ENCODE results near the gene ACY1.
A peak's percentile ranks its signal among the peaks of the same experiment; 100 is the strongest.
"Not testable (repeated sequence)": the region's sequence is repeated elsewhere in the genome, so short reads cannot be mapped to it uniquely, and the experiment has no call there.

ACY1 gene

DNA sequence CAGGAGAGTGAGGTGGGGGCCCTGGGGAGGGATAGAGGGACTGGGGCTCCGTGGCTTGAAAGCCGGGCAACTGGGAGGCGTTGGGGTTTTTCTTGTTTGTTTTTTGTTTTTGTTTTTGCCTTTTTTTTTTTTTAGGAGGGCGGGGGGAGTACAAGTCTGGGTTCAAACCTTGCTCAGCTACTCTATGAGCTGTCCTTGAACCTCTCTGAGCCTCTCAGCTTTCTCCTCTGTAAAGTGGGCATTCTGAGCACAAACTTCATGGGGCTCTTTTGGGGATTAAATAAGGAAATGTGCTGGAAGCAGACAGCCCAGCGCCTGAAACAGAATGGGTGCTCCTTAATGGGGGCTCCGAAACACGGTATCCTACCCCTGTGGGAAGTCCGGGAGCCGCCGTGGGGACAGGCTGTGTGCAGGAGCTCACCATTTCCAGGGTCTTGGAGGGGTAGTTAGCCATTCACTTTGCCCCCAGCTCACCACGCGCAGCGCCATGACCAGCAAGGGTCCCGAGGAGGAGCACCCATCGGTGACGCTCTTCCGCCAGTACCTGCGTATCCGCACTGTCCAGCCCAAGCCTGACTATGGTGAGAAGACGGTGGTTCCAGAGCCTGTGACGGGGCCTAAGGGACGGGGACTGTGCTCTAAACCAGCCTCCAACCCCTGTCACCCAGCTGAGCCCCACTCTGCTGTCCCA lies 388 bp downstream of the ACY1 start:
- peak; percentile 23 for DNase-seq (ENCODE audit: low spot score)

DNA sequence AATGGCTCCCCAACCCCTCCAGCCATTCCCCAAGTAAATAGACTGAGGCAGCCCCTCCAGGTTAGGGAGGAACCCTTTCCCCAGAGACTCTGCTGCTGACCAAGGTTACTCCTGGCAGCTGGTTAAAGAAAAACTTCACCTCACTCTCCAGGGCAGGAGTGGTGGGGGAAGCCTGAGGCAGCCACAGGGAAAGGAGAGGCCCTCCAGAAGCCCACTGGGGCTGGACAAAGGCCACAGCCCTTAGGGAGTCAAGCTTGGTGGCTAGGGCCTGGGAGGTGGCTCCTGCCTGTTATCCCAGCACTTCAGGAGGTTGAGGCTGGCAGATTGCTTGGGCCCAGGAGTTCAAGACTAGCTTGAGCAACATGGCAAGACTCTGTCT lies 923 bp downstream of the ACY1 start:
- DNase-seq (ENCODE audit: low spot score): no peak

DNA sequence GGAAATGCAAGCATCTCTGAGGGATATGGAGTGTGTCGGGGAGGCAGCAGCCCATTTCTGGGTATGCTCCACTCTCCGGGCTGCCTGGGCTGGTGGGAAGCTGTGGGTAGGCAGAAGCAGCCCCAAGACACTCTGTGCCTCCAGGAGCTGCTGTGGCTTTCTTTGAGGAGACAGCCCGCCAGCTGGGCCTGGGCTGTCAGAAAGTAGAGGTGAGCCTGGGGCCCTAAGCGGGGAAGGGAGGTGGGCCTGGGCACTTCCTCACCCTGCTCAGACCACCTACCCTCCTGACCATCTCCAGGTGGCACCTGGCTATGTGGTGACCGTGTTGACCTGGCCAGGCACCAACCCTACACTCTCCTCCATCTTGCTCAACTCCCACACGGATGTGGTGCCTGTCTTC lies 1.7 kb downstream of the ACY1 start:
- no peak for DNase-seq (ENCODE audit: low spot score)

GRCh38 chr3:51986010-51986947 lies 2.9 kb downstream of the ACY1 start:
- DNase-seq (ENCODE audit: low spot score): no peak

DNA sequence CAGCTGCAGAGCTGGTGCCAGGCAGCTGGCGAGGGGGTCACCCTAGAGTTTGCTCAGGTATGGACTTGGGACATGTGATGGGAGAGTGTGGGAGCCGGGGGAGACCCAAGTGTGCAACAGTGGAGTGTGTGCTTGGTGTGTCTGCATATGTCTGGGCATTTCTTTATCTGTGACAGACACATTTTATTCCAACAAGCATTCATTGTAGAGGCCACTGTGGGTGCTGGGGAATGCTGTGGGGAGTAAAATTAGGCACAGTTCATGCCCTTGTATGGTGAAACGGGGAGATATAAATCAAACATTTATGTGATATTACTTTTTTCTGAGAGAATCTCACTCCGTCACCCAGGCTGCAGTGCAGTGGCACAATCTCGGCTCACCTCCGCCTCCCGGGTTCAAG lies 4.2 kb downstream of the ACY1 start:
- DNase-seq (ENCODE audit: low spot score): no peak

DNA sequence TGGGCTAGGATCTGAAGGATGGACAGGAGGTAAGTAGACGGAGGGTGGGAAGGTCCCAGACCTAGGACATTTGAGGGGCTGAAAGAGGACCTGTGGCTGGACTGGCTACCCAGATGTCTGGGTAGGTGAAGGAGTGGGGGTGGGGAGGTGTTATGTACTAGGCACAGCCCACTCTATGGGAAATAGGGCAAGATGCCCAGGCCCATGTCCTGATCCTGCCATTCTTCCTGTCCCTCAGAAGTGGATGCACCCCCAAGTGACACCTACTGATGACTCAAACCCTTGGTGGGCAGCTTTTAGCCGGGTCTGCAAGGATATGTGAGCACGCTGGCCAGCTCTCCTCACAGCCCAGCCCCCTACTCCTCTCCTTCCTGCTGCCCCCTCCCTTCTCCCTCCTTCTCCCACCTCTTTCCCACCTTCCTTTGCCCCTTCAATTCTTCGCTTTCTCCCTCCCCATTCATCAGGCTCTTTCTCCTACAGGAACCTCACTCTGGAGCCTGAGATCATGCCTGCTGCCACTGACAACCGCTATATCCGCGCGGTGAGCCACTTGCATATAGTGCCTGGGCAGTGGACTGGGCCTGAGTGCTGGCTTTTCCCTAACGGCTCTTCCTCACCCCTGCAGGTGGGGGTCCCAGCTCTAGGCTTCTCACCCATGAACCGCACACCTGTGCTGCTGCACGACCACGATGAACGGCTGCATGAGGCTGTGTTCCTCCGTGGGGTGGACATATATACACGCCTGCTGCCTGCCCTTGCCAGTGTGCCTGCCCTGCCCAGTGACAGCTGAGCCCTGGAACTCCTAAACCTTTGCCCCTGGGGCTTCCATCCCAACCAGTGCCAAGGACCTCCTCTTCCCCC lies 5.2 kb downstream of the ACY1 start:
- no peak for DNase-seq (ENCODE audit: low spot score)

GRCh38 chr3:51990501-51990971 lies 7.2 kb downstream of the ACY1 start:
- not testable (repeated sequence) for DNase-seq (ENCODE audit: low spot score)

DNA sequence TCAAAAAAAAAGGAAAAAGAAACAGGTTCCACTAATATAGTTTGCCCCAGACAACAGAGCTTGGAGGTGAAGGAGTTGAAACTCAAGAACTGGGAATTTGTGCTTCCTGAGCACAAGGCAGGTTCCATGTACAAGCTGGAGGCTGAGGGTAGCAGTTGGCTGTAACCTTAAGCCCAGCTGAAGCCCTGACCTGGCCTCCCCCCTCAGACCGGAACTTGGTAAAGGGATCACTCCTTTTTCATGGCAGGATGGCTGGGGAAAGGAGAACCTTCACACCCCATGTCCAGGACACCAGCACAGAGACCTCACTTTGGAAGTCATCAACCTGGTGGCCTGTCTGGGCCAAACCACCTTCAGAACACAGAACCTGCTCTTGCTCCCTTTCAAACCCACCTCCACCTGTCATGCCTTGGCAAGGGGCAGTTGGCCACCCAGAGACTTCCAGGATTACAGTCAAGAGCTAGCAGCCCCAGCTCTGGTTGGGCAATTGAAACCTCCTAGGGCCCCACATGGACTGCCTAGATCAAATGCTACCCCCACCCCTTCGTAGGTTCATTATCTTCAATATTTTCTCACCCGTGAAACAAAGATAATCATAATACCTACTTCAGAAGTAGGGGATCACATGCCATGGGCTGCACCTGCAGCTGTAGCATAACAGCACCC lies 8.8 kb downstream of the ACY1 start:
- DNase-seq (ENCODE audit: low spot score): no peak

GRCh38 chr3:51993657-51994056 lies 10.3 kb downstream of the ACY1 start:
- DNase-seq (ENCODE audit: low spot score): not testable (repeated sequence)

DNA sequence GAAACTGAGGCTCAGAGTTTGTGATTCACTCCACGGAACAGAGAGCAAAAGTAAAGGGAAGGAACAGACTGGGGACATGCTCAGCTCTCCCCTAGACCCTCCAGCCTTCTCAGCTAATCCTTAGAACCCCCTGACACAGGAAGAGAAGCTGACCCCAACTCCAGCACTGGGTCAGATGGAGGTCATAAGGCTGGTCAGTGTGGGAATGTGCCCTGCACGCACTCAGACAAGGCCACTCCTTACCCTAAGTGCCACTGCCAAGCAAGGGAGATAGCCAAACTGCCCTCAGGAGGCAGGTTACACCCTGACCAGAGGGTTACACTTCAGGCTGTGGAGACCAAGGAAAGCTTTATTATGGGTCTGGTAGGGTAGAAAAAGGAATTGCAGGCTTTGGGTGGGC lies 11.2 kb downstream of the ACY1 start:
- DNase-seq (ENCODE audit: low spot score): no peak

DNA sequence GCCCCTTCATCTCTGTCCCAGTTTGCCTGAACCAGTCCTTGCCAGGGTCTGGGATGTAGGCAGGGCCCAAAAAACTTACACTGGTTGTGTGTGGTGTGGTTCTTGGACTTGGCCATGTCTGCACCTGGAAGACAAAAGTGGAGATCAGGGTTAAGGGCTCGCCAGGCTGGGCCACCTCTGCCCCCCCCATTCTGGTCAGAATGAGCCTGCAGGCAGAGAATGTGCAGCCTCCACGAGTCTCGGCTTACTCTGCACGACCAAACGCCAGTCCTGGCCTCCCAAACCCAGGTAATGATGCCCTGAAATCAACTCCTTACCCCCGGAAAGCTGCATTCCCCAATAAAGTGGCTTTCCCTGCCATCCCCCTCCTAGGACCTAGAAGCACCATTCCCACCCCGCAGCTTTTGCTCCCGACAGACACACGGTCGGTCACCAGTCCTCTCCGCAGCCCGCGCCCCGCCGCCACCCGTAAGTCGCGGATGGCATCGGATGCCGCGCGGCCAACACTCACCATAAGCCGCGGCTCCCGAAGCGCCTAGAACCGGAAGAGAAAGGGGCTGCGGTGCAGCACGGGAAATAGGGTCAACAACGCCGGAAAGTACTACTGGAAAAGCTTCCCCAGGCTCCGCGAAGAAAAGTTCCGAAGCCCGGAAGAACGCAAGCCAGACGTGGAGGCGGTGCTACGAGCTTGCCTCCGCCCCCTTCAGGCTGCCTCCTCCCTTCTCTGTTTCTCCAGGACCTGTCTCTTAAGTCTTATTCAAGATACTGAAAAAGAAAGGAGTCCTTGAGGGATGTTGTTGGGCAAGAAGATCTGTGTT lies 12.2 kb downstream of the ACY1 start, which contains the start of gene RPL29:
Gene RPL29 (minus strand): TSS at position 550 of the 818 bp plus-strand sequence. CDS start 434 bp downstream, at position 116.
- peak; percentile 95 for DNase-seq (ENCODE audit: low spot score)

DNA sequence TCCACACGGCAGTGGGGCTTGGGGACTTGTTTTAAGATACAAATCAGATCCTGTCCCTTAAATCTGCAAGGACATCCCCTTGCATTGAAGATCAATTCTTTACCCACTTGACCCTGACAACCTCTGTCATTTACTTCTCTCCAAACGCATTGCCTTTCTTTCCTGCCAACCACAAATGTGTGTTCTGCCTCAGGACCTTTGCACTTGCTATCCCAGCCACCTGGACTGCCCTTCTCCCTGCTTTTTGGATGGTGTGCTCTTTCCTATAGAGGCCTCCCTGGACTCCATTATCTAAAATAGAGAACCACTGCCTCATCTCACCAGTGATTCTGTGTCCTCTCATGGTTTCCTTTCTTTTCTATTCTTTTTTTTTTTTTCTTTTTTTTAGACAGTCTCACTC lies 13.8 kb downstream of the ACY1 start:
- no peak for DNase-seq (ENCODE audit: low spot score)

- peak; percentile 89 for DNase-seq (ENCODE audit: low spot score)
Observed at GRCh38 chr3:51997935-51998596, 14.7 kb downstream of the ACY1 start.

DNA sequence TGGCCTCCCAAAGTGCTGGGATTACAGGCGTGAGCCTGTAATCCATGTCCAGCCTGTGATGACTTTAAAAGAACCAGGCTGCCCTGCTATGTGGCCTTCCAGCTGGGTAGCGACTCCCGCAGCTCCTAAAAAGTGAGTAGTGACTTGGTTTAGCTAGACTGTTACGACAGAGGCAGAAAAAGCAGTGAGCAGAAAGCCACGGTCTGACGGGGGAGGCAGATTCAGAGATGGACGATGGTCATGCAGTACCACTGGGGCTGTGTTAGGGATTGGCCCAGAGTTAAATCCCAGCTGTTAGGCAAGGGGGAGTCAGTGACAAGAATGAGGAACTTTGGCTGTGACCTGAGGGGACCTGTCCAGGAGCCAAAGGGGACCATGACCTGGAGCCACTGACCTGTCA lies 15.4 kb downstream of the ACY1 start:
- DNase-seq (ENCODE audit: low spot score): no peak

GRCh38 chr3:51999846-52000245 lies 16.5 kb downstream of the ACY1 start:
- DNase-seq (ENCODE audit: low spot score): no peak

- peak; percentile 74 for DNase-seq (ENCODE audit: low spot score)
Observed at GRCh38 chr3:52001443-52001974, 18.2 kb downstream of the ACY1 start.

DNA sequence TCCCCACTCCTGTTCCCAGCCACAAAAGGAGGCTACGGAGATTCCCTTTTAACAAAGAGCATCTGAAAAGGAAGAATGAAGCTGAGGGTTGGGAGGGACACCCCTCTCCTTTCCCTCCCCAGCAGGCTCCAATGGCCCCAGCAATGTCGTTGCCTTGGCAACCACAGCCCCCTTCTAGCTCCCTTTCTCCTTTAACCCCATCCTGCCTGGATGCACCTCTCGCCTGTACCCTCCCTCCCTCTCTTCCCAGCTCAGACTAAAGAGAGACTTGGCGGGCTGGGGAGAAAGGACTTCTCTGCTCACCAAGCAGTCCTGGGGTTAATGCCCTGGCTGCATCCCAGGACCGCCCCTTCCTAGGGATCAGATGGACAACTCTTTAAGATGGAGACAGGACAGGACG lies 19.4 kb downstream of the ACY1 start:
- DNase-seq (ENCODE audit: low spot score): no peak

DNA sequence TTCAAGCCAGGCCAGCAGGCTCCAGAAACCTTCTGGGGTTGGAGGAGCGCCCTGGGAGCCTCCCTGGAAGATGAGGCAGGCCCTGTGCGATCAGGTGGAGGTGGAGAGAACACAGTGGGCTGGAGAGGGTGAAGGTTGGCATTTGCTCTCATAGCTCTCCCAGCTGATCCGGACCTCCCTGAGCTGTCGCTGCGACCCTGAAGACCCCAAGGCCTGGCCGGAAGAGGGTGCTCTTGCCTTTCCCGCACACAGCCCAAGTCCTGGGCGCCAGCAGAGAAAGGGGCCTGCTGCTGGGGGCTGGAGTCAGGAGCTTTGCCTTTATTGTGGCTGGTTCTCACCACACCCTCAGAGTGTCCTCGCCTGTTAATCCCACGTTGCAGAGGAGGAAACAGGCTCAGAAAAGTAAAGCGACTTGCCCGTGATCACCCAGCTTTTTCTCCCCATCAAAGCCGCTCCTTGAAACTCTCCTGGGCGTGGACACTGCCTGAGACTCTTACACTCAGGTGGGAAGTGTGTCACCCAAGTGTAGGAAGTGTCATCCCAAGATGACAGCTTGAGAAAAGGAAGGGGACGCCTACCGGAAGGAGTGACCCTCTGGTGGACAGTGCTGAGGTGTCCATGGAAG lies 20.9 kb downstream of the ACY1 start:
- no peak for DNase-seq (ENCODE audit: low spot score)

- DNase-seq (ENCODE audit: low spot score): no peak
Observed at GRCh38 chr3:52004906-52005395, 21.6 kb downstream of the ACY1 start.
